ENCODE measurements around the gene PLEKHA3. TPM values are rescaled to one million over a fixed set of nuclear protein-coding genes. Genes with fewer than 3 reads are reported as not detected.

PLEKHA3 gene
- total RNA-seq, 1 experiment from 2014 or later, result 25.9 TPM

DNA sequence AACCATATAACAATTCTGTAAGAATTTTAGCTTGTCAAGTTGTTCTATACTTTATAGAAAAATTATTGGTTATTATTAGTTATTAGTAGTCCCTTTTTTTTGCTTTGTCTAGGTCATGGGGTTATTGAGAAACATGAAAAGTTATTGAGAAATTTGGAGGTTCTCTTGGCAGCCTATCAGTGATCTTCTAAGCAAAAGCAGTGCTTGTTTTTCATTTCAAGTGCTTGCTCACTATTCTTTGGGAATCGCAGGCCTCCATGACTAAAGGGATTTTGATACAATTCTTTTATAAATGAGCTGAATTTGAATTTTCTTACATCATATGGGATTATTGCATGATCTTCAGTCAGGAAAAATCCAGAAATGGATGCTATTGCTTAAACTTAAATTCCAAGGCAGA is 25.8 kb downstream of the PLEKHA3 start:
- no peak overlapping the region for H3K23ac ChIP-seq (ENCODE audit: insufficient read length, low read depth, low read length)
- H3K27me3 ChIP-seq (ENCODE audit: insufficient read depth, low read length), result no peaks in the 10 kb centered on the region
- Mint-ChIP-seq H3K36me3 (ENCODE audit: insufficient read depth in 1 of 3, low read depth in 3 of 3) (peaks cover 7 to 27% (median 12%) of the 10 kb centered on the region in 3 experiments; a peak in 6 of 7 replicates), H3K27ac (no peak overlapping the region), H3K9me3 (no peaks in the 10 kb centered on the region), H3K4me1 (peaks cover 19 to 22% of the 10 kb centered on the region in 2 experiments), H3K27me3 (ENCODE audit: low read depth) (no peaks in the 10 kb centered on the region), H3K4me3 (no peak overlapping the region)
- no peak overlapping the region for H4K8ac ChIP-seq (replicated peaks; ENCODE audit: insufficient read length, low read depth, low read length)
- H3K23me2 ChIP-seq (ENCODE audit: insufficient read length, low read depth, low read length, poor library complexity, severe bottlenecking), result no peaks in the 10 kb centered on the region
- H2BK5ac ChIP-seq (ENCODE audit: insufficient read length, low read length), result no peak overlapping the region
- no peak overlapping the region for H4K5ac ChIP-seq (ENCODE audit: insufficient read length, low read depth, low read length)
- H3K4ac ChIP-seq (ENCODE audit: low read depth, low read length), result no peak overlapping the region
- H3K14ac ChIP-seq (ENCODE audit: insufficient read depth, low read length), result no peak overlapping the region
- H3T11ph ChIP-seq (ENCODE audit: low read length), result no peak overlapping the region
- H3K56ac ChIP-seq (ENCODE audit: insufficient read length, low read depth, low read length), result no peak overlapping the region
- no peaks in the 10 kb centered on the region for H3K9me3 ChIP-seq (ENCODE audit: control insufficient read depth, low read depth, low read length)
- no peaks in the 10 kb centered on the region for H4K20me1 ChIP-seq (ENCODE audit: control insufficient read depth, insufficient read depth, insufficient read length)
- no peak overlapping the region for H2BK12ac ChIP-seq (ENCODE audit: insufficient read length, low read depth, low read length)
- H2AFZ ChIP-seq (ENCODE audit: low read length), result no peak overlapping the region
- H4K91ac ChIP-seq (ENCODE audit: insufficient read length, low read depth, low read length), result no peak overlapping the region
- H3K4me1 ChIP-seq (ENCODE audit: insufficient read depth, low read length), result no peaks in the 10 kb centered on the region
- no peak overlapping the region for H2BK120ac ChIP-seq (ENCODE audit: low read depth, low read length, poor library complexity, severe bottlenecking)
- H2AK5ac ChIP-seq (ENCODE audit: insufficient read length, low read length), result no peak overlapping the region
- H3K4me2 ChIP-seq (ENCODE audit: insufficient read depth, insufficient read length, low read length), result no peak overlapping the region
- no peak overlapping the region for H3K27ac ChIP-seq (ENCODE audit: insufficient read length, low read depth, low read length)
- DNase-seq, result no peak
- WGBS (ENCODE audit: extremely low coverage, insufficient read length, low lambda C conversion rate), result no CpG with 5 or more reads among the region's 1 CpG
- no peak overlapping the region for H2BK15ac ChIP-seq (ENCODE audit: low read depth, low read length)
- no peak overlapping the region for H3K18ac ChIP-seq (ENCODE audit: insufficient read length, low read depth, low read length)
- H3K79me2 ChIP-seq (ENCODE audit: insufficient read depth, low read length), result no peaks in the 10 kb centered on the region
- no peaks in the 10 kb centered on the region for H3K79me1 ChIP-seq (ENCODE audit: insufficient read depth, low read depth, low read length, poor library complexity, severe bottlenecking)
- no peak overlapping the region for H2BK20ac ChIP-seq (ENCODE audit: low read depth, low read length, poor library complexity, severe bottlenecking)
- TF ChIP-seq, protein P1, sequence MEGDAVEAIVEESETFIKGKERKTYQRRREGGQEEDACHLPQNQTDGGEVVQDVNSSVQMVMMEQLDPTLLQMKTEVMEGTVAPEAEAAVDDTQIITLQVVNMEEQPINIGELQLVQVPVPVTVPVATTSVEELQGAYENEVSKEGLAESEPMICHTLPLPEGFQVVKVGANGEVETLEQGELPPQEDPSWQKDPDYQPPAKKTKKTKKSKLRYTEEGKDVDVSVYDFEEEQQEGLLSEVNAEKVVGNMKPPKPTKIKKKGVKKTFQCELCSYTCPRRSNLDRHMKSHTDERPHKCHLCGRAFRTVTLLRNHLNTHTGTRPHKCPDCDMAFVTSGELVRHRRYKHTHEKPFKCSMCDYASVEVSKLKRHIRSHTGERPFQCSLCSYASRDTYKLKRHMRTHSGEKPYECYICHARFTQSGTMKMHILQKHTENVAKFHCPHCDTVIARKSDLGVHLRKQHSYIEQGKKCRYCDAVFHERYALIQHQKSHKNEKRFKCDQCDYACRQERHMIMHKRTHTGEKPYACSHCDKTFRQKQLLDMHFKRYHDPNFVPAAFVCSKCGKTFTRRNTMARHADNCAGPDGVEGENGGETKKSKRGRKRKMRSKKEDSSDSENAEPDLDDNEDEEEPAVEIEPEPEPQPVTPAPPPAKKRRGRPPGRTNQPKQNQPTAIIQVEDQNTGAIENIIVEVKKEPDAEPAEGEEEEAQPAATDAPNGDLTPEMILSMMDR (conservative IDR thresholded peaks at IDR 0.05), result no peak
- no peak overlapping the region for H3K9ac ChIP-seq (ENCODE audit: extremely low read depth, insufficient read length, low read length)

Data from H9 (cell line).